ENCODE data around the gene CRYGA.

GRCh38 chr2:208142925-208143799 is 20.2 kb downstream of the CRYGA start:
- no peak for TF ChIP-seq CTCF (conservative IDR thresholded peaks at IDR 0.05)
- TF ChIP-seq EZH2 (IDR thresholded peaks at IDR 0.05; ENCODE audit: low read depth), result no peak
